Keratinocyte (primary cell): ENCODE data around the gene RBSN.

Source experiments
- CTCF ChIP-seq, 3 experiments: IDR thresholded peaks in 1 of 3; conservative IDR thresholded peaks in 1 of 3; optimal IDR thresholded peaks in 1 of 3; 2 replicates in 2 of 3; 3 replicates in 1 of 3; pipeline versions ENCODE3 to v1.5.1; 2011; ENCODE audit warnings: low read length in 3 of 3, mild to moderate bottlenecking in 3 of 3, moderate library complexity in 2 of 3, control low read depth in 1 of 3, inconsistent platforms in 1 of 3; ENCODE audit not compliant: insufficient read depth in 2 of 3; ENCODE audit errors: extremely low read depth in 1 of 3
- EZH2 ChIP-seq: IDR thresholded peaks from one replicate; pipeline ENCODE4 v1.6.1; 2012; ENCODE audit warnings: inconsistent platforms, mild to moderate bottlenecking, low read length, moderate library complexity

- no peak for TF ChIP-seq CTCF (optimal IDR thresholded peaks at IDR 0.05 in 1 of 3, IDR thresholded peaks at IDR 0.05 in 1 of 3, conservative IDR thresholded peaks at IDR 0.05 in 1 of 3; ENCODE audit: extremely low read depth in 1 of 3, insufficient read depth in 2 of 3, low read length in 3 of 3)
- no peak for TF ChIP-seq EZH2
These were observed 32.5 kb downstream of the RBSN start for GRCh38 chr3:15066467-15066866.
